Epidermal melanocyte (primary cell): Measurements from ENCODE around the gene SFT2D3.
"Not testable (repeated sequence)": the region's sequence is repeated elsewhere in the genome, so short reads cannot be mapped to it uniquely, and the experiment has no call there.

Experiments
- DNase-seq: peaks from one replicate; pipeline ENCODE4 v3.0.0; 2011; ENCODE audit warnings: low spot score; ENCODE audit not compliant: insufficient read length

SFT2D3 gene

DNA sequence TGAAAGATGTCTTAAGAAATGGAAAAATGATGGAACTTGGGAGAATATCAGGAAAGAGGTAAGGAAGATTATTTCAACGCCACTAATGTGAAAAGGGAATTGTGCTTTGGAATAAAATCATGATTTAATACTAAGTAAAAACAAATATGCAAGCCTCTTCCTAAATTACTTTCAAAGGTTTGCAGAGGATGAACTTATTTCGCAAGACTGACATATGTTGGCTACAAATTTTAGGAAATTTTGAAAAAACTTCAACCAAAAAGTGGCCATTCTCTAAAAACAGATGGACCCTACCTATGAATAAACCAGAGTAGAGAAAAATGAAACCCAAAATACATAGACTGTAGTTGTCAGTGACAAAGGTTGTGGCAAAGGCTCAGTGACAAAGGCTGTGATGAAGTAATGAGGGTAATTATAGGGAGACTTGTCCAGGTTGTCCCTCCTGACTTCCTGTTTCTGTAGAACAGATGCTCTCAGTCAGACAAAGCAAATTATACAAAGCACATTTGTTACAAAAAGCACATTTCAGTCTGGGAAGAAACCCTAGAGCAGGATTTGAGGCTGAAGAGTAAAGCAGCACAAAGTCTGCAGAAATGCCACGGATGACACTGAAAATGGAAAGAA is 39.5 kb downstream of the SFT2D3 start:
- DNase-seq: no peak

- DNase-seq: no peak
These were observed 42.3 kb downstream of the SFT2D3 start for GRCh38 chr2:127743477-127744026.

- no peak for DNase-seq
These were observed 46.3 kb downstream of the SFT2D3 start for GRCh38 chr2:127747621-127748020.

GRCh38 chr2:127749537-127749936 is 48.2 kb downstream of the SFT2D3 start:
- not testable (repeated sequence) for DNase-seq

- no peak for DNase-seq
These were observed 52.1 kb downstream of the SFT2D3 start for GRCh38 chr2:127753374-127753773.

- DNase-seq: no peak
These were observed 52.9 kb downstream of the SFT2D3 start for GRCh38 chr2:127754186-127754585.
